Left kidney (tissue), 2 donors: Measurements from ENCODE around the gene TINCR. TPM values are rescaled to one million over a fixed set of nuclear protein-coding genes. Genes with fewer than 3 reads are reported as not detected.

Experiments used
- DNase-seq: peaks from one replicate; pipeline ENCODE4 v3.0.0-alpha.2; 2013
- polyA plus RNA-seq: library from polyadenylated mRNA; unstranded; fragments of 120-200 nt; gene quantifications from one replicate; pipeline ENCODE4 v1.2.1, GENCODE V29; 2013; ENCODE audit not compliant: insufficient read length

TINCR gene
- polyA plus RNA-seq, 1 donor = 0.63 TPM

- no peak for DNase-seq
Measured at GRCh38 chr19:5590151-5590864, 22.6 kb upstream of the TINCR start.

GRCh38 chr19:5588906-5589676 is 21.3 kb upstream of the TINCR start:
- no peak for DNase-seq

- no peak for DNase-seq
Measured at GRCh38 chr19:5588441-5588840, 20.7 kb upstream of the TINCR start.

- DNase-seq = no peak
Measured at GRCh38 chr19:5587661-5588060, 19.9 kb upstream of the TINCR start.

- no peak for DNase-seq
Measured at GRCh38 chr19:5587071-5587455, 19.3 kb upstream of the TINCR start.

GRCh38 chr19:5586300-5587070 is 18.7 kb upstream of the TINCR start:
- DNase-seq = no peak

GRCh38 chr19:5585461-5586299 is 17.9 kb upstream of the TINCR start:
- peak; percentile 63 for DNase-seq

GRCh38 chr19:5580161-5580571 is 12.4 kb upstream of the TINCR start:
- no peak for DNase-seq

- no peak for DNase-seq
Measured at GRCh38 chr19:5579697-5580096, 11.9 kb upstream of the TINCR start.

- no peak for DNase-seq
Measured at GRCh38 chr19:5579286-5579685, 11.5 kb upstream of the TINCR start.

GRCh38 chr19:5578097-5578846 is 10.5 kb upstream of the TINCR start:
- no peak for DNase-seq

- DNase-seq = no peak
Measured at GRCh38 chr19:5575590-5575989, 7.8 kb upstream of the TINCR start.

GRCh38 chr19:5572556-5573286 is 5.0 kb upstream of the TINCR start:
- no peak for DNase-seq

- DNase-seq = no peak
Measured at GRCh38 chr19:5571777-5572176, 4.0 kb upstream of the TINCR start.

GRCh38 chr19:5567970-5568407 is 236 bp upstream of the TINCR start:
- no peak for DNase-seq

GRCh38 chr19:5564930-5565329 is 2.8 kb downstream of the TINCR start:
- no peak for DNase-seq

GRCh38 chr19:5563935-5564612 is 3.7 kb downstream of the TINCR start:
- no peak for DNase-seq

- no peak for DNase-seq
Measured at GRCh38 chr19:5563008-5563431, 4.7 kb downstream of the TINCR start.

- DNase-seq = no peak
Measured at GRCh38 chr19:5562280-5562679, 5.5 kb downstream of the TINCR start.

GRCh38 chr19:5561559-5561958 is 6.2 kb downstream of the TINCR start:
- DNase-seq = no peak
